Hepatic stellate cell (primary cell): Measurements from ENCODE around the gene PCDHGC5.

ENCODE experiments used
- DNase-seq: peaks from one replicate; pipeline ENCODE4 v3.0.0; 2011; ENCODE audit warnings: low spot score

The PCDHGC5 gene

DNA sequence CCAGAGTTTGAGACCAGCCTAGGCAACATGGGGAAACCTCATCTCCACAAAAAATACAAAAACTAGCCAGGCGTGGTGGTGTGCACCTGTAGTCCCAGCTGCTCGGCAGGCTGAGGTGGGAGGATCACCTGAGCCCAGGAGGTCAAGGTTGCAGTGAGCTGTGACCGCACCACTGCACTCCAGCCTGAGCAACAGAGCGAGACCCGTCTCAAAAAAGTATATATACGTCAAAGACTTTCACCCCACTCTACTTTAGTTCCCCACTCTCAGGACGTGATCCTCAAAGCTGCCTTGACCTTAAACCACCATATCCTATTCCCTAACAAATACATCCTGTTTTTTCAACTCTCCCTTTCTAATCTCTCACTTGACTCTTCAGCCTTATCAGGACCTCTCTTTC lies 41.0 kb downstream of the PCDHGC5 start:
- no peak for DNase-seq

DNA sequence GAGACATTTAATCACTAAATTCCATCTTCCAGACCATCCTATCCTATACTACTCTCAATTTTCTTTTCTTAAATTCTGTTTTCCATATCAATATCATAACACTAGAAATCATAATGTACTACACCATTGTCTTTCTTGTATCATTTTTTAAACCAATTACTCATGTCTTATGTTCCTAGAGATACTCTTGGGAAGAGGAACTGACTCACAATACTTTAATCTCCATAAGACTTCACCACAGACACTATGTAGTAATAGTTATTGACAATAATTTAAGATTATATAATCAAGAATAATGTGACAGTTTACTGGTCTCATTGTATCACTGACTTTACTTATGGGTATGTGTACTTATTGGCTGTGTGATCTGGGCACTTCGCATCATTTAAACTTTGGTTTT lies 43.8 kb downstream of the PCDHGC5 start:
- DNase-seq, result no peak

DNA sequence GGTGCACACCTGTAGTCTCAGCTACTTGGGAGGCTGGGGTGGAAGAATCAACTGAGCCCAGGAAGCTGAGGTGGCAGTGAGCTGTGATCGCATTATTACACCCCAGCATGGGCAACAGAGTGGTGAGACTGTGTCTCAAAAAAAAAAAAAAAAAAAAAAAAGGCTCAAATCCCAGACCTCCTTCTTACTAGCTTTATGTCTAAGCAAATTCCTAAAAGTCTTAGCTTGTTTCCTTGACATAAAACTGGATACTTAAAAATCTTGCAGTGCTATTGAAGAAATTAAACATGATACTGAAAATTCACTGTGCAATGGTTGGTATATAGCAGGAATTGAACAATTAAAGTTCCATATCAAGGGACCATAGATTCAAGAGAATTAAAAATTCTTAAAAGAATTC lies 45.0 kb downstream of the PCDHGC5 start:
- DNase-seq, result no peak

GRCh38 chr5:141534492-141535213 lies 45.8 kb downstream of the PCDHGC5 start:
- no peak for DNase-seq
